H9 (cell line): ENCODE data around the gene ABCC12. TPM values are rescaled to one million over a fixed set of nuclear protein-coding genes. Genes with fewer than 3 reads are reported as not detected.

Source experiments
- DNase-seq: peaks from one replicate; pipeline ENCODE4 v3.0.0-alpha.2; 2017
- H2AFZ ChIP-seq: one replicate; pipeline ENCODE4 v1.6.1; 2013; ENCODE audit warnings: mild to moderate bottlenecking, low read length, control low read depth, moderate library complexity
- H2AK5ac ChIP-seq: 2 replicates; pipeline ENCODE4 v1.6.1; 2013; ENCODE audit warnings: low read length, control low read depth, mixed read lengths; ENCODE audit not compliant: insufficient read length
- H2BK120ac ChIP-seq: one replicate; pipeline ENCODE4 v1.6.1; 2013; ENCODE audit warnings: low read depth, mild to moderate bottlenecking, low read length, control low read depth, inconsistent platforms; ENCODE audit not compliant: poor library complexity, severe bottlenecking
- H2BK12ac ChIP-seq: 2 replicates; pipeline ENCODE4 v1.6.1; 2013; ENCODE audit warnings: low read length, control low read depth, mixed read lengths, low read depth; ENCODE audit not compliant: insufficient read length
- H2BK15ac ChIP-seq: 2 replicates; pipeline ENCODE4 v1.6.1; 2013; ENCODE audit warnings: low read depth, low read length, control low read depth
- H2BK20ac ChIP-seq: one replicate; pipeline ENCODE4 v1.6.1; 2013; ENCODE audit warnings: low read depth, mild to moderate bottlenecking, low read length, control low read depth, inconsistent platforms; ENCODE audit not compliant: poor library complexity, severe bottlenecking
- H2BK5ac ChIP-seq: 2 replicates; pipeline ENCODE4 v1.6.1; 2013; ENCODE audit warnings: low read length, control low read depth, mixed read lengths; ENCODE audit not compliant: insufficient read length
- H3K14ac ChIP-seq: 2 replicates; pipeline ENCODE4 v1.6.1; 2013; ENCODE audit warnings: low read length, control low read depth; ENCODE audit not compliant: insufficient read depth
- H3K18ac ChIP-seq: 2 replicates; pipeline ENCODE4 v1.6.1; 2013; ENCODE audit warnings: low read depth, mild to moderate bottlenecking, mixed read lengths, low read length, control low read depth; ENCODE audit not compliant: insufficient read length
- H3K23ac ChIP-seq: 2 replicates; pipeline ENCODE4 v1.6.1; 2013; ENCODE audit warnings: low read length, control low read depth, mixed read lengths, low read depth; ENCODE audit not compliant: insufficient read length
- H3K23me2 ChIP-seq: 2 replicates; pipeline ENCODE4 v1.6.1; 2013; ENCODE audit warnings: low read depth, mild to moderate bottlenecking, mixed read lengths, low read length, control low read depth; ENCODE audit not compliant: insufficient read length, poor library complexity, severe bottlenecking
- H3K27ac ChIP-seq: 2 replicates; pipeline ENCODE4 v1.5.1; 2013; ENCODE audit warnings: low read length, control low read depth, mixed read lengths, low read depth; ENCODE audit not compliant: insufficient read length
- H3K27me3 ChIP-seq: 2 replicates; pipeline ENCODE4 v1.6.1; 2013; ENCODE audit warnings: low read length, control low read depth, inconsistent platforms; ENCODE audit not compliant: insufficient read depth
- H3K4ac ChIP-seq: 2 replicates; pipeline ENCODE4 v1.6.1; 2013; ENCODE audit warnings: low read depth, mild to moderate bottlenecking, control low read depth, inconsistent platforms, low read length, moderate library complexity
- H3K4me1 ChIP-seq: 2 replicates; pipeline ENCODE4 v1.6.1; 2013; ENCODE audit warnings: low read length, control low read depth, inconsistent platforms; ENCODE audit not compliant: insufficient read depth
- H3K4me2 ChIP-seq: 2 replicates; pipeline ENCODE4 v1.6.1; 2013; ENCODE audit warnings: low read length, control low read depth, mixed read lengths; ENCODE audit not compliant: insufficient read length, insufficient read depth
- H3K56ac ChIP-seq: 2 replicates; pipeline ENCODE4 v1.6.1; 2013; ENCODE audit warnings: low read depth, mild to moderate bottlenecking, mixed read lengths, low read length, control low read depth; ENCODE audit not compliant: insufficient read length
- H3K79me1 ChIP-seq: 2 replicates; pipeline ENCODE4 v1.6.1; 2013; ENCODE audit warnings: low read depth, mild to moderate bottlenecking, moderate library complexity, low read length, control low read depth, inconsistent platforms; ENCODE audit not compliant: insufficient read depth, poor library complexity, severe bottlenecking
- H3K79me2 ChIP-seq: 2 replicates; pipeline ENCODE4 v1.6.1; 2013; ENCODE audit warnings: low read length, control low read depth, inconsistent platforms; ENCODE audit not compliant: insufficient read depth
- H3K9ac ChIP-seq: 2 replicates; pipeline ENCODE4 v1.6.1; 2013; ENCODE audit warnings: low read length, control low read depth, mixed read lengths; ENCODE audit not compliant: insufficient read length; ENCODE audit errors: extremely low read depth
- H3K9me3 ChIP-seq: one replicate; pipeline ENCODE4 v1.6.1; 2013; ENCODE audit warnings: low read depth, low read length, inconsistent platforms; ENCODE audit not compliant: control insufficient read depth
- H3T11ph ChIP-seq: one replicate; pipeline ENCODE4 v1.6.1; 2013; ENCODE audit warnings: mild to moderate bottlenecking, low read length, control low read depth, inconsistent platforms
- H4K20me1 ChIP-seq: one replicate; pipeline ENCODE4 v1.6.1; 2013; ENCODE audit not compliant: control insufficient read depth, insufficient read length, insufficient read depth
- H4K5ac ChIP-seq: 2 replicates; pipeline ENCODE4 v1.6.1; 2013; ENCODE audit warnings: low read depth, mild to moderate bottlenecking, mixed read lengths, low read length, control low read depth; ENCODE audit not compliant: insufficient read length
- H4K8ac ChIP-seq: replicated peaks from 2 replicates; pipeline ENCODE4 v1.6.1; 2013; ENCODE audit warnings: low read length, control low read depth, mixed read lengths, low read depth; ENCODE audit not compliant: insufficient read length
- H4K91ac ChIP-seq: 2 replicates; pipeline ENCODE4 v1.6.1; 2013; ENCODE audit warnings: low read depth, mild to moderate bottlenecking, moderate library complexity, mixed read lengths, low read length, control low read depth; ENCODE audit not compliant: insufficient read length
- H3K27ac Mint-ChIP-seq, 3 experiments: 2 replicates in 2 of 3; 3 replicates in 1 of 3; pipeline ENCODE4 v1.8.0; 2020 to 2021; ENCODE audit warnings: mixed read lengths in 3 of 3, mild to moderate bottlenecking in 1 of 3, moderate library complexity in 1 of 3
- H3K27me3 Mint-ChIP-seq: 2 replicates; pipeline ENCODE4 v1.8.0; 2021; ENCODE audit warnings: low read depth, mild to moderate bottlenecking, moderate library complexity, mixed read lengths
- H3K36me3 Mint-ChIP-seq, 3 experiments: 2 replicates in 2 of 3; 3 replicates in 1 of 3; pipeline ENCODE4 v1.8.0; 2020 to 2021; ENCODE audit warnings: low read depth in 3 of 3, mixed read lengths in 3 of 3; ENCODE audit not compliant: insufficient read depth in 1 of 3
- H3K4me1 Mint-ChIP-seq, 2 experiments: 2 replicates each; pipeline ENCODE4 v1.8.0; 2020; ENCODE audit warnings: mixed read lengths in 2 of 2
- H3K4me3 Mint-ChIP-seq, 2 experiments: 2 replicates in 1 of 2; 3 replicates in 1 of 2; pipeline ENCODE4 v1.8.0; 2020 to 2021; ENCODE audit warnings: mild to moderate bottlenecking in 2 of 2, mixed read lengths in 2 of 2, moderate library complexity in 1 of 2
- H3K9me3 Mint-ChIP-seq, 2 experiments: 2 replicates in 1 of 2; 3 replicates in 1 of 2; pipeline ENCODE4 v1.8.0; 2020; ENCODE audit warnings: mild to moderate bottlenecking in 2 of 2, mixed read lengths in 2 of 2, moderate library complexity in 1 of 2
- WGBS: extraction: QIAGEN DNeasy Blood & Tissue Kit; methylation state at CpG from one replicate; pipeline ENCODE4 v1.1.7; 2013; ENCODE audit warnings: missing lambda C conversion rate, low lambda C conversion rate, mixed read lengths; ENCODE audit not compliant: insufficient read length; ENCODE audit errors: extremely low coverage; 5-methylcytosine and 5-hydroxymethylcytosine counted together
- total RNA-seq: library from RNA; stranded (reverse); gene quantifications from 2 replicates; pipeline ENCODE4 v1.2.1, GENCODE V29; 2021
- TF ChIP-seq, protein P1 (sequence below): fragments of 200-600 bp; sonication (generic); conservative IDR thresholded peaks from 3 replicates; pipeline ENCODE4 v1.8.0; 2021; ENCODE audit warnings: antibody characterized with exemption, mild to moderate bottlenecking

Gene ABCC12
- total RNA-seq, 1 experiment from 2014 or later: 0.09 TPM

DNA sequence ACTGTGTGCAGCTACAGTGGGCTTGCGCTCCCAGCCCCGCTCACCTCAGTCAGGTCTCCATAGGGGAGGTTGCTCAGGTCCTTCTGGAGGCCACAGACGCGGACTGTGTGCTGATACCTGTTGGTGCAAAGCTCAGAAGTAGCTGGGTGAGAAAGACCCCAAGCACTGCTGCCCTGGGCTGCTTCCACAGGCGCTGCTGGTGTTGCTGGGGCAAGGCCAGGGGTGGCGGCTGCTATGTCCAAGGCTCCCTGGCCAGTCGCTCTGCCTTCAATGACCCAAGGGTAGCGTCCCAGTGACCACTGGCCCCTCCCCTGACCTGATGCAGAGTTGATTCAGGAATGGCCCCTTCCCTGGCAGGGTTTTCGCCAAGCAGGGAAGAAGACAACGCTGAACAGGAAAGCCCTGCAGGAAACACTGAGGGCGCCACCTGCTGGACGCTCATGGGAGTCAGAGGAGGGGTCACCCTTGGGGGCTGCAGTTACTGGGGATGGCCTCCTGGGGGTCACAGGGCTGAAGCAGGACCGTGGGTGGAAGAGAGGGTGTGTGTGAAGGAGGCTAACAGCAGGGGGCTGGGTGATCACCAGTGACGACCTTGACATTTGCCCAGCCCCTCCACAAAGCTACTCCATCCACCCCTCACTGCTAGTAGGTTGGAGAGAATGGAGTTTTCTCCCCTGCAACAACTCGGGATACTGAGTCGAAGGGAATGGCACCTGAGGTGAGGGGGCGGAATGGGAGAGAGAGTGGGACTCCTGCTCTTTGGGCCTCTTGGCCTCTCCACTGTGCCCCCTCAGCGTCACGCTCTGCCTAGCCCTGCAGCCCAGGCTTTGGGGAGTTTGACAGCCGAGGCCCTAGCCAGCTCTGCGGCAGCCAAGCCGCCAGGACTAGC lies 38.3 kb downstream of the ABCC12 start:
- no peaks in the 10 kb centered on the region for H4K20me1 ChIP-seq
- no peak overlapping the region for H3K23ac ChIP-seq
- no peak overlapping the region for H3K4me2 ChIP-seq
- TF ChIP-seq, protein P1, sequence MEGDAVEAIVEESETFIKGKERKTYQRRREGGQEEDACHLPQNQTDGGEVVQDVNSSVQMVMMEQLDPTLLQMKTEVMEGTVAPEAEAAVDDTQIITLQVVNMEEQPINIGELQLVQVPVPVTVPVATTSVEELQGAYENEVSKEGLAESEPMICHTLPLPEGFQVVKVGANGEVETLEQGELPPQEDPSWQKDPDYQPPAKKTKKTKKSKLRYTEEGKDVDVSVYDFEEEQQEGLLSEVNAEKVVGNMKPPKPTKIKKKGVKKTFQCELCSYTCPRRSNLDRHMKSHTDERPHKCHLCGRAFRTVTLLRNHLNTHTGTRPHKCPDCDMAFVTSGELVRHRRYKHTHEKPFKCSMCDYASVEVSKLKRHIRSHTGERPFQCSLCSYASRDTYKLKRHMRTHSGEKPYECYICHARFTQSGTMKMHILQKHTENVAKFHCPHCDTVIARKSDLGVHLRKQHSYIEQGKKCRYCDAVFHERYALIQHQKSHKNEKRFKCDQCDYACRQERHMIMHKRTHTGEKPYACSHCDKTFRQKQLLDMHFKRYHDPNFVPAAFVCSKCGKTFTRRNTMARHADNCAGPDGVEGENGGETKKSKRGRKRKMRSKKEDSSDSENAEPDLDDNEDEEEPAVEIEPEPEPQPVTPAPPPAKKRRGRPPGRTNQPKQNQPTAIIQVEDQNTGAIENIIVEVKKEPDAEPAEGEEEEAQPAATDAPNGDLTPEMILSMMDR: peak; percentile 99
- H2BK20ac ChIP-seq: no peak overlapping the region
- H3K27me3 ChIP-seq: no peaks in the 10 kb centered on the region
- DNase-seq: peak; percentile 89
- H2AK5ac ChIP-seq: no peak overlapping the region
- no peaks in the 10 kb centered on the region for H3K9me3 ChIP-seq
- no peaks in the 10 kb centered on the region for H3K23me2 ChIP-seq
- H3K14ac ChIP-seq: no peak overlapping the region
- no peak overlapping the region for H2BK5ac ChIP-seq
- no peak overlapping the region for H4K5ac ChIP-seq
- H3K56ac ChIP-seq: no peak overlapping the region
- H3K4ac ChIP-seq: no peak overlapping the region
- no peak overlapping the region; a peak in 1 of 7 replicates for H3K27ac Mint-ChIP-seq
- no peak overlapping the region for H2BK15ac ChIP-seq
- H3K9ac ChIP-seq: no peak overlapping the region
- no peak overlapping the region for H3K27ac ChIP-seq
- H2BK120ac ChIP-seq: no peak overlapping the region
- no peak overlapping the region for H2BK12ac ChIP-seq
- H3K27me3 Mint-ChIP-seq: peaks cover 10% of the 10 kb centered on the region; the same call in 1 of the 2 replicates
- H3T11ph ChIP-seq: no peak overlapping the region
- H4K8ac ChIP-seq: no peak overlapping the region
- no peaks in the 10 kb centered on the region for H3K4me1 ChIP-seq
- H3K18ac ChIP-seq: peak overlapping the region; percentile 6
- no peaks in the 10 kb centered on the region; a peak in 1 of 7 replicates for H3K36me3 Mint-ChIP-seq
- H3K4me3 Mint-ChIP-seq: no peak overlapping the region
- no peaks in the 10 kb centered on the region for H3K79me2 ChIP-seq
- no peak overlapping the region for H2AFZ ChIP-seq
- WGBS: no CpG with 5 or more reads among the region's 22 CpGs
- no peaks in the 10 kb centered on the region; a peak in 1 of 5 replicates for H3K9me3 Mint-ChIP-seq
- no peaks in the 10 kb centered on the region for H3K4me1 Mint-ChIP-seq
- H3K79me1 ChIP-seq: no peaks in the 10 kb centered on the region
- H4K91ac ChIP-seq: no peak overlapping the region
